22Rv1 (cell line): ENCODE data around the gene HNRNPDL.

ENCODE experiments used
- ZFX ChIP-seq: fragments of 450-650 bp; IDR thresholded peaks from 2 replicates; pipeline ENCODE4 v1.6.1; 2017; ENCODE audit warnings: antibody characterized with exemption, borderline replicate concordance
- TF ChIP-seq, protein P1 (sequence below): fragments of 450-650 bp; IDR thresholded peaks from 2 replicates; pipeline ENCODE4 v1.5.1; 2017; ENCODE audit warnings: mild to moderate bottlenecking

DNA sequence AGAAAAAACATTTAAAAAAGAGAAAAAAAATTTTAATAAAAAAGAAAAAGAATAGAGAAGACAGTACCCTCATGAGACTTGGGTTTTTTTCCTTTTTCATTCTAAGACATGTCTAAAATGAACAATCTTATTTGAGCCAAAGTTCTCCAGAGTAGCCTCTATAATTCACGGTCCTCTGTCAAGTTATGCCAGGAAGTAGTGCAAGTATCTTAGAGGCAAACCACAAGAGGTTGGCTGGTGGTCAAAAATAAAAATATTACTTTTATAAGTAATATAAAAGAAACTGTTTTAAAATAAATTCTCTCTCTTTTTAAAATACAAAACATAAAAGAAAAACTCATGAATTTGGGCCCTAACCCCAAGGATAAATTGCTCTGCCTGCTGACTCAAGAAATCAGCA, 26.5 kb downstream of the HNRNPDL start:
- TF ChIP-seq, protein P1, sequence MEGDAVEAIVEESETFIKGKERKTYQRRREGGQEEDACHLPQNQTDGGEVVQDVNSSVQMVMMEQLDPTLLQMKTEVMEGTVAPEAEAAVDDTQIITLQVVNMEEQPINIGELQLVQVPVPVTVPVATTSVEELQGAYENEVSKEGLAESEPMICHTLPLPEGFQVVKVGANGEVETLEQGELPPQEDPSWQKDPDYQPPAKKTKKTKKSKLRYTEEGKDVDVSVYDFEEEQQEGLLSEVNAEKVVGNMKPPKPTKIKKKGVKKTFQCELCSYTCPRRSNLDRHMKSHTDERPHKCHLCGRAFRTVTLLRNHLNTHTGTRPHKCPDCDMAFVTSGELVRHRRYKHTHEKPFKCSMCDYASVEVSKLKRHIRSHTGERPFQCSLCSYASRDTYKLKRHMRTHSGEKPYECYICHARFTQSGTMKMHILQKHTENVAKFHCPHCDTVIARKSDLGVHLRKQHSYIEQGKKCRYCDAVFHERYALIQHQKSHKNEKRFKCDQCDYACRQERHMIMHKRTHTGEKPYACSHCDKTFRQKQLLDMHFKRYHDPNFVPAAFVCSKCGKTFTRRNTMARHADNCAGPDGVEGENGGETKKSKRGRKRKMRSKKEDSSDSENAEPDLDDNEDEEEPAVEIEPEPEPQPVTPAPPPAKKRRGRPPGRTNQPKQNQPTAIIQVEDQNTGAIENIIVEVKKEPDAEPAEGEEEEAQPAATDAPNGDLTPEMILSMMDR = no peak
- TF ChIP-seq ZFX = no peak
